Right renal cortex interstitium (tissue), 3 donors: ENCODE measurements around the gene CSNK1G2. TPM values are rescaled to one million over a fixed set of nuclear protein-coding genes. Genes with fewer than 3 reads are reported as not detected.
A peak's percentile ranks its signal among the peaks of the same experiment; 100 is the strongest.

Experiments used
- DNase-seq, 3 donors: peaks; one replicate each; pipeline ENCODE4 v3.0.0-alpha.2; 2013; ENCODE audit warnings: low read depth in 3 of 3, low spot score in 2 of 3
- polyA plus RNA-seq, 3 donors: library from polyadenylated mRNA; unstranded; fragments of 120-200 nt; gene quantifications; one replicate each; pipeline ENCODE4 v1.2.1, GENCODE V29; 2013; ENCODE audit not compliant: insufficient read length in 3 of 3

Gene CSNK1G2
- polyA plus RNA-seq, 3 donors = 46.7 to 53.9 (median 51.6) TPM

DNA sequence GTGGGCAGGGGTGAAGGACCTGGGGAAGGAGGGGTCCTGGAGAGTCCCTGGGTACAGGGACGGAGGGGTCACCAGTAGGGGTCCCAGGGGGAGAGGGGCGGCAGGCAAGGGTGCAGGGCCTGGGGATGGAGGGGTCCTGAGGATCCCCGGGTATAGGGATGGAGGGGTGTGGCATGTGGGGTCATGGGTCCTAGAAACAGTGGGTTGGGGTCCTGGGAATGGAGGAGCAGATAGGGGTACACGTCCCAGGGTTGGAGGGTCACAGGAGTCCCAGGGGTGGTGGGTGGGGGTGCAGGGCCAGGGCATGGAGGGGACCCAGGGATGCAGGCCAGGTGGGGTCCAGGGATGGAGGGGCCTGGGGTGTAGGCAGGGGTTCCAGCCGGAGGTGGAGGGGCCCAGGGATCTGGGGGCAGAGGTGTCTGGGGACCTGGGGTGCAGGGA, 73.2 kb downstream of the CSNK1G2 start:
- no peak for DNase-seq

GRCh38 chr19:2014731-2015607, 74.0 kb downstream of the CSNK1G2 start:
- no peak for DNase-seq

- DNase-seq = peak in 1 of 3 donors; percentile 41
Observed at GRCh38 chr19:2015608-2015950, 74.6 kb downstream of the CSNK1G2 start, which contains the start of gene BTBD2. Gene BTBD2 (minus strand): TSS chr19:2015714. CDS start chr19:2015703, 11 bp downstream.

GRCh38 chr19:2016041-2016807, 75.3 kb downstream of the CSNK1G2 start:
- no peak for DNase-seq

DNA sequence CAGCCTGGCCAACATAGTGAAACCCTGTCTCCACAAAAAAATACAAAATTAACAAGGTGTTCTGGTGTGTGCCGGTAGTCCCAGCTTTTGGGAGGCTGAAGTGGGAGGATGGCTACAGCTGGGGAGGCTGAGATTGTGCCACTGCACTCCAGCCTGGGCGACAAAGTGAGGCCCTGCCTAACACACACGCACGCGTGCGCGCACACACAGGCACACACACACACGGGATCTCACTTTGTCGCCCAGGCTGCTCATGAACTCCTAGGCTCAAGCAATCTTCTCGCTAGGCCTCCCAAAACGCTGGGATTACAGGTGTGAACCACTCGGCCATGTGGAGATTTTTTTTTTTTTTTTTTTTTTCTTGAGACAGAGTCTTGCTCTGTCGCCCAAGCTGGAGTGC, 77.8 kb downstream of the CSNK1G2 start:
- DNase-seq = no peak

DNA sequence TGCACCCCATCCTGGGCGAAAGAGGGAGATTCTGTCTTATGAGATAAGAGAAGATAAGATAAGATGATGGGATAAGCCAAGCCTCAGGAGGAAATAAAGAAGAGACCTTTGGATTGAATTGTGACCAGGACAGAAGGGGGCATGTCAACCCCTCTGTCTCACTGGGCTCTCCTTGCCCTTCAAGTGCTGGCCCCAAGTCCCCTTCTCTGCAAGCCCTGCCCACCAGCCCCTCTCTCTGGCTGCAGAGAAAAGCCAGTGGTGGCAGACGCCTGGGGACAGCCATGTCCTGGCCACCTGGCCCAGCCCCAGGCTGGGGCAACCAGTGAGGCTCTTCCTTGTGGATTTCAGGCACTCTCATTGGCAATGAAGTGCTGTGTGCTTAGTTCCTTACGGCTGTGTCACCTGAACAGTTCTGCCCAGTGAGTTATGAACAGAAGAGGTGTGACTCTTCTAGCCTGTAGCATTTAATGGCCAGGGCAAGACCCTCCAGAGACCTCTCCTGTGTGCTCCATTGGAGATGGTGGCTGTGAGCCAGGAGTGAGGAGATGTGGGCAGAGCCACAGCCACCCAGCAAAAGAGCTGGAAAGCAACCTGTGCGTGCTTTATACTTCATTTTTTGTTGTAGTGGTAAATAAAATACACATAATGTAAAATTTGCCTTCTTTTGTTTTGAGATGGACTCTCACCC, 80.6 kb downstream of the CSNK1G2 start:
- no peak for DNase-seq

GRCh38 chr19:2022289-2022688, 81.3 kb downstream of the CSNK1G2 start:
- DNase-seq = no peak

DNA sequence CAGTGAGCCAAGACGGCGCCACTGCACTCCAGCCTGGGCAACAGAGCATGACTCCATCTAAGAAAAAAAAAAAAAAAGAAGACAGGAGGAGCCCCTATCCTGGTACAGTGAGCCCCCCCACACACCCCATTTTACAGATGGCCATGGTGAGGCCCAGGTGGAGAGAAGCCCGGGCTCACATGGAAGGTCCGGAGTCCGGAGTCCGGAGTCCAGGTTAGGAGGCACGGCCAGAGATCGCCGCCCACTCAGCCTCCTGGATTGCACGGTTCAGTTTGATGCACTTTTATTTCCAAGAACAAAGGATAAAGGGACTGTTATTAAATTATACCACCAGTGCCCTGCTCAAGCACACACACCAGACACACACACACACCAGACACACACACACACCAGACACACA, 85.8 kb downstream of the CSNK1G2 start:
- DNase-seq = no peak

DNA sequence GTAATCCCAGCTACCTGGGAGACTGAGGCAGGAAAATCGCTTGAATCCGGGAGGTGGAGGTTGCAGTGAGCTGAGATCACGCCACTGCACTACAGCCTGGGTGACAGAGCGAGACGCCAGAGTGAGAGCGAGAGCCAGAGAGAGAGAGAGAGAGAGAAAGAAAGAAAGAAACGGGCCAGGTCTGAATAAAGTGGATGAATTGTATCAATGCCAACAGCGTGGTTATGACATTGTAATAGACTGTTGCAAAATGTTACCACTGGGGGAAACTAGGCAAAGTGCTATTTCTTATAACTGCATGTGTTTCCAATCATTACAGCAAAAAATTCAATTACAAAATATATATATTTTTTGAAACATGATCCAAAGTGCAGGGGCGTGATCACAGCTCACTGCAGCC, 86.4 kb downstream of the CSNK1G2 start:
- no peak for DNase-seq

Other genes with a start within 250 kb of the CSNK1G2 start
- gene ONECUT3, start 187.7 kb upstream of the CSNK1G2 start, polyA plus RNA-seq = under 1 TPM in 1 of 3 donors, not detected in 2; 0.01 TPM
- under 1 TPM; 0.45 to 0.65 (median 0.62) TPM for gene ATP8B3, start 128.9 kb upstream of the CSNK1G2 start, polyA plus RNA-seq
- gene REXO1, start 92.7 kb upstream of the CSNK1G2 start, polyA plus RNA-seq = 10 to 100 TPM; 17.5 to 25.2 (median 23.4) TPM
- gene KLF16, start 77.6 kb upstream of the CSNK1G2 start, polyA plus RNA-seq = 1 to 10 TPM; 5.5 to 6.0 (median 5.7) TPM
- 10 to 100 TPM; 33.3 to 37.7 (median 34.9) TPM for gene ABHD17A, start 55.7 kb upstream of the CSNK1G2 start, polyA plus RNA-seq
- 1 to 10 TPM; 1.3 to 2.5 (median 1.5) TPM for gene ADAT3, start 35.8 kb upstream of the CSNK1G2 start, polyA plus RNA-seq
- 10 to 100 TPM; 46.8 to 57.7 (median 48.1) TPM for gene SCAMP4, start 35.8 kb upstream of the CSNK1G2 start, polyA plus RNA-seq
- 10 to 100 TPM; 74.2 to 95.2 (median 77.0) TPM for gene BTBD2, start 74.5 kb downstream of the CSNK1G2 start, polyA plus RNA-seq
- 10 to 100 TPM; 48.3 to 59.6 (median 49.1) TPM for gene MKNK2, start 110.1 kb downstream of the CSNK1G2 start, polyA plus RNA-seq
- gene MOB3A, start 155.2 kb downstream of the CSNK1G2 start, polyA plus RNA-seq = 10 to 100 TPM; 19.5 to 21.8 (median 19.9) TPM
- gene IZUMO4, start 155.7 kb downstream of the CSNK1G2 start, polyA plus RNA-seq = 1 to 10 TPM; 3.6 to 6.1 (median 5.7) TPM
- 100 to 1,000 TPM in 1 of 3 donors, 10 to 100 TPM in 2; 92.8 to 106 (median 98.8) TPM for gene AP3D1, start 210.4 kb downstream of the CSNK1G2 start, polyA plus RNA-seq
- 10 to 100 TPM; 20.5 to 23.9 (median 20.9) TPM for gene DOT1L, start 222.8 kb downstream of the CSNK1G2 start, polyA plus RNA-seq